Endothelial cell of umbilical vein (primary cell): ENCODE data around the gene ERG. TPM values are rescaled to one million over a fixed set of nuclear protein-coding genes. Genes with fewer than 3 reads are reported as not detected.
A peak's percentile ranks its signal among the peaks of the same experiment; 100 is the strongest.

Source experiments
- BruUV-seq: library from RNA; stranded (reverse); fragments of 400-500 nt; replicated peaks from 2 replicates; lab custom pipeline; 2021; lab: Mats Ljungman, UMichigan
- CTCF ChIA-PET: fragments of 300-600, 350-600 bp; sonication (Branson Sonifier 250); formaldehyde crosslinking; loops from one replicate; lab custom pipeline; 2021; ENCODE audit warnings: antibody characterized with exemption, inconsistent platforms; lab: Charles Lee
- POLR2A ChIA-PET: fragments of 300-600, 350-600 bp; sonication (Branson Sonifier 250); formaldehyde crosslinking; loops from one replicate; lab custom pipeline; 2021; ENCODE audit warnings: antibody characterized with exemption, inconsistent platforms; lab: Charles Lee
- DNase-seq: peaks from one replicate; pipeline ENCODE4 v3.0.0-alpha.2; 2011; ENCODE audit warnings: low read depth, low spot score
- FAIRE-seq: peaks from 2 replicates; lab custom pipeline; 2011; peaks lifted over from hg19 to GRCh38; lab: Jason Lieb, UNC
- H2AFZ ChIP-seq: 2 replicates; pipeline ENCODE4 v1.6.0; 2012; ENCODE audit warnings: low read depth, low read length, control low read depth, inconsistent platforms
- H3K27ac ChIP-seq: 2 replicates; pipeline ENCODE4 v1.5.1; 2011; ENCODE audit warnings: low read depth, mild to moderate bottlenecking, control low read depth, low read length, moderate library complexity; ENCODE audit not compliant: insufficient read depth
- H3K27me3 ChIP-seq, 2 experiments: 2 replicates each; pipeline versions ENCODE4 v1.6.0 to v1.6.1; 2011; ENCODE audit warnings: low read length in 2 of 2, mixed read lengths in 1 of 2; ENCODE audit not compliant: control insufficient read depth in 2 of 2, insufficient read depth in 2 of 2
- H3K36me3 ChIP-seq, 2 experiments: 2 replicates in 1 of 2; 3 replicates in 1 of 2; pipeline ENCODE4 v1.5.1; 2011; ENCODE audit warnings: low read length in 2 of 2, mild to moderate bottlenecking in 1 of 2, moderate library complexity in 1 of 2; ENCODE audit not compliant: control insufficient read depth in 2 of 2, insufficient read depth in 2 of 2; ENCODE audit errors: extremely low read depth in 1 of 2
- H3K4me1 ChIP-seq: 3 replicates; pipeline ENCODE4 v1.5.1; 2011; ENCODE audit warnings: mild to moderate bottlenecking, low read length; ENCODE audit not compliant: control insufficient read depth, insufficient read depth; ENCODE audit errors: extremely low read depth
- H3K4me2 ChIP-seq: 2 replicates; pipeline ENCODE4 v1.6.1; 2011; ENCODE audit warnings: low read length, control low read depth, mixed read lengths; ENCODE audit not compliant: insufficient read depth
- H3K4me3 ChIP-seq, 3 experiments: fragments of 200-600 bp in 1 of 3; sonication (generic), shearing (Covaris generic) in 1 of 3; replicated peaks in 1 of 3; 2 replicates each; pipeline ENCODE4 v1.5.1; 2011 to 2016; ENCODE audit warnings: control low read depth in 3 of 3, low read length in 3 of 3, mild to moderate bottlenecking in 2 of 3, inconsistent platforms in 1 of 3, low read depth in 1 of 3, moderate library complexity in 1 of 3; ENCODE audit not compliant: insufficient read depth in 1 of 3
- H3K79me2 ChIP-seq: 2 replicates; pipeline ENCODE4 v1.6.0; 2012; ENCODE audit warnings: low read length, inconsistent platforms; ENCODE audit not compliant: control insufficient read depth, insufficient read depth
- H3K9ac ChIP-seq: replicated peaks from 2 replicates; pipeline ENCODE3; 2011; ENCODE audit warnings: low read length, control low read depth; ENCODE audit not compliant: insufficient read depth; ENCODE audit errors: extremely low read depth
- H3K9me1 ChIP-seq: replicated peaks from 3 replicates; pipeline ENCODE4 v1.6.0; 2011; ENCODE audit warnings: mild to moderate bottlenecking, low read length; ENCODE audit not compliant: control insufficient read depth, insufficient read depth; ENCODE audit errors: extremely low read depth
- H3K9me3 ChIP-seq: replicated peaks from 2 replicates; pipeline ENCODE4 v1.5.1; 2012; ENCODE audit warnings: low read length, inconsistent platforms; ENCODE audit not compliant: control insufficient read depth, insufficient read depth
- H4K20me1 ChIP-seq: replicated peaks from 2 replicates; pipeline ENCODE3; 2011; ENCODE audit warnings: mild to moderate bottlenecking, low read length; ENCODE audit not compliant: control insufficient read depth, insufficient read depth; ENCODE audit errors: extremely low read depth
- CTCF ChIP-seq, 2 donors: IDR thresholded peaks; 1 replicate in 1 of 2; 2 replicates in 1 of 2; pipeline ENCODE4 v1.5.1; 2011; ENCODE audit warnings: low read length in 2 of 2, mild to moderate bottlenecking in 2 of 2, moderate library complexity in 2 of 2, control low read depth in 1 of 2, inconsistent platforms in 1 of 2, low read depth in 1 of 2; ENCODE audit not compliant: insufficient read depth in 1 of 2; ENCODE audit errors: extremely low read depth in 1 of 2
- EZH2 ChIP-seq: IDR thresholded peaks from 2 replicates; pipeline ENCODE4 v1.6.1; 2012; ENCODE audit warnings: borderline replicate concordance, low read depth, mild to moderate bottlenecking, moderate library complexity, low read length, inconsistent platforms; ENCODE audit not compliant: severe bottlenecking
- FOS ChIP-seq: IDR thresholded peaks from 2 replicates; pipeline ENCODE4 v1.6.1; 2011; ENCODE audit warnings: mild to moderate bottlenecking, low read length, moderate library complexity, borderline replicate concordance; ENCODE audit not compliant: insufficient read depth
- GATA2 ChIP-seq: IDR thresholded peaks from 2 replicates; pipeline ENCODE4 v1.7.0; 2011; ENCODE audit warnings: low read depth, mild to moderate bottlenecking, moderate library complexity, mixed read lengths, low read length; ENCODE audit not compliant: insufficient read length, insufficient read depth
- JUN ChIP-seq: IDR thresholded peaks from 2 replicates; pipeline ENCODE4 v1.6.1; 2011; ENCODE audit warnings: borderline replicate concordance, low read depth; ENCODE audit not compliant: insufficient read length, insufficient read depth
- MAX ChIP-seq: IDR thresholded peaks from 2 replicates; pipeline ENCODE4 v1.6.1; 2011; ENCODE audit not compliant: insufficient read depth, insufficient read length
- MYC ChIP-seq: IDR thresholded peaks from one replicate; pipeline ENCODE4 v1.6.1; 2011; ENCODE audit warnings: mild to moderate bottlenecking, low read depth, low read length
- POLR2A ChIP-seq: IDR thresholded peaks from 2 replicates; pipeline ENCODE4 v1.6.1; 2012; ENCODE audit warnings: low read depth, mild to moderate bottlenecking, control low read depth, low read length
- POLR2AphosphoS5 ChIP-seq: IDR thresholded peaks from 2 replicates; pipeline ENCODE4 v1.6.1; 2012; ENCODE audit warnings: low read depth, mild to moderate bottlenecking, control low read depth, low read length, moderate library complexity; ENCODE audit not compliant: insufficient read depth
- dilution Hi-C: fragments of 300-500 bp; cut with MboI; formaldehyde crosslinking; loops from one replicate; pipeline ENCODE4 v1.15.0; 2019; ENCODE audit warnings: low sequenced_read_pairs; ENCODE audit not compliant: extremely low pct_ligation_motif_present
- intact Hi-C: fragments of 100-400 bp; cut with micrococcal nuclease; formaldehyde crosslinking; loops from one replicate; pipeline ENCODE4 v1.10.0; 2022
- polyA plus RNA-seq, 4 experiments: library from polyadenylated mRNA; depleted of rRNA in 3 of 4; stranded (reverse) in 3 of 4; unstranded in 1 of 4; fragments of >200 nt; gene quantifications; 2 replicates each; pipeline versions ENCODE4 v1.2.1 to v1.2.3, GENCODE V29; 2011 to 2012; ENCODE audit warnings: missing spikeins in 1 of 4
- total RNA-seq: library from RNA; stranded (reverse); gene quantifications from 2 replicates; pipeline ENCODE4 v1.2.3, GENCODE V29; 2021

The ERG gene
- total and polyA plus RNA-seq, 2 donors (not counting 3 experiments of a cell fraction or from before 2014, with no cell fraction given), result 173 to 210 TPM

GRCh38 chr21:38475519-38475918, 22.8 kb downstream of the ERG start:
- no peak for TF ChIP-seq EZH2
- TF ChIP-seq JUN, result no peak
- peak; percentile 35 for TF ChIP-seq POLR2A
- TF ChIP-seq MYC, result no peak
- no TSS peak for BruUV-seq

GRCh38 chr21:38474796-38475195, 23.5 kb downstream of the ERG start:
- Histone ChIP-seq H3K36me3 (no peaks in the 10 kb centered on the region), H3K4me3 (no peak overlapping the region), H3K4me1 (peaks cover 97% of the 10 kb centered on the region), H3K27me3 (no peaks in the 10 kb centered on the region), H2AFZ (no peak overlapping the region), H3K9ac (peak overlapping the region; percentile 45), H3K9me1 (no peaks in the 10 kb centered on the region), H3K4me2 (peak overlapping the region; percentile 72), H3K27ac (peak overlapping the region; percentile 99), H4K20me1 (peaks cover 6% of the 10 kb centered on the region), H3K79me2 (peaks cover 94% of the 10 kb centered on the region), H3K9me3 (no peaks in the 10 kb centered on the region)
- no TSS peak for BruUV-seq
- dilution Hi-C loops, result no loop called here
- FAIRE-seq, result no peak
- DNase-seq, result no peak
- TF ChIP-seq GATA2, result no peak
- TF ChIP-seq CTCF (IDR thresholded peaks at IDR 0.05; ENCODE audit: extremely low read depth in 1 of 2, insufficient read depth in 1 of 2, low read depth in 1 of 2, low read length in 2 of 2), result no peak
- TF ChIP-seq JUN, result no peak
- TF ChIP-seq FOS, result no peak
- TF ChIP-seq EZH2, result no peak
- no peak for TF ChIP-seq POLR2AphosphoS5
- no peak for TF ChIP-seq MYC
- no peak for TF ChIP-seq MAX
- no peak for TF ChIP-seq POLR2A
- ChIA-PET CTCF (interaction anchor here (2.6 kb wide), 1 partner anchor 18 kb away, joined by 12 read pairs; no protein-coding TSS in a partner anchor), POLR2A (no interaction called here)
- intact Hi-C loops, result loop anchor here (10.0 kb wide), 1 partner anchor 170 kb away; no protein-coding TSS in a partner anchor

More at GRCh38 chr21:38475519-38475918, 22.8 kb downstream of the ERG start:
- peak overlapping the region; percentile 91 for H3K9ac ChIP-seq
- no peak for FAIRE-seq
- no peaks in the 10 kb centered on the region for H3K9me3 ChIP-seq
- ChIA-PET CTCF (interaction anchor here (1.3 to 2.6 kb wide), 3 partner anchors 11 to 17 kb away, joined by 5 to 12 read pairs (median 6); no protein-coding TSS in a partner anchor), POLR2A (interaction anchor here (1.6 kb wide), 1 partner anchor 24 kb away, joined by 5 read pairs; the partner anchor contains the start of gene ERG)
- no peaks in the 10 kb centered on the region for H3K36me3 ChIP-seq
- no peaks in the 10 kb centered on the region for H3K27me3 ChIP-seq
- H3K79me2 ChIP-seq, result peaks cover 94% of the 10 kb centered on the region
- peak overlapping the region; percentile 81 for H3K4me2 ChIP-seq
- H3K4me1 ChIP-seq, result peaks cover 98% of the 10 kb centered on the region
- H3K9me1 ChIP-seq, result no peaks in the 10 kb centered on the region
- dilution Hi-C loops (no loop called here), intact Hi-C loops (loop anchor here (10.0 kb wide), 1 partner anchor 171 kb away; no protein-coding TSS in a partner anchor)
- H3K27ac ChIP-seq, result peak overlapping the region; percentile 99
- no peak overlapping the region for H2AFZ ChIP-seq
- H4K20me1 ChIP-seq, result peaks cover 6% of the 10 kb centered on the region
- DNase-seq, result no peak
- H3K4me3 ChIP-seq, result peak overlapping the region in 1 of 3 experiments; percentile 43
